HG03103 (cell line): Measurements from ENCODE around the gene INPP5A.
"Not testable (repeated sequence)": the region's sequence is repeated elsewhere in the genome, so short reads cannot be mapped to it uniquely, and the experiment has no call there.

Source experiments
- ATAC-seq: cut with Tn5 transposase; IDR thresholded peaks from one replicate; pipeline ENCODE4 v1.9.1; 2021; ENCODE audit warnings: low read depth; ENCODE audit not compliant: unreplicated experiment

Gene INPP5A

DNA sequence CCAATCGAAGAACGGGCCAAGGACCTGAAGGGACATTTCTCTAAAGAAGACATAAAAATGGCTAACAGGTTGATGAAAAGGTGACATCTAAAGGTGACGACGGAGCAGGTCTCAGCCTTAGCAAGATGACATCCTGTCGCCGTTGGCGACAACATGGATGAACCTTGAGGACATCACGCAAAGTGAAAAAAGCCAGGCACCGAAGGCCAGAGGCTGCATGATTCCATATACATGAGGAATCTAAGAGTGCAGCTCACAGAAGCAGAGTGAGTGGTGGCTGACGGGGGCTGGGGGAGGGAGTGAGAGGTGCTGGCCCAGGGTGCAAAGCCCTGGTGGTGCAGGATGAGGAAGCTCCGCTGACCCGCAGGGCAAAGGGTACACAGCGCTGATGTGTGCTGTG, 282.5 kb downstream of the INPP5A start:
- no peak for ATAC-seq

GRCh38 chr10:132825783-132826523, 288.4 kb downstream of the INPP5A start:
- ATAC-seq = not testable (repeated sequence)

DNA sequence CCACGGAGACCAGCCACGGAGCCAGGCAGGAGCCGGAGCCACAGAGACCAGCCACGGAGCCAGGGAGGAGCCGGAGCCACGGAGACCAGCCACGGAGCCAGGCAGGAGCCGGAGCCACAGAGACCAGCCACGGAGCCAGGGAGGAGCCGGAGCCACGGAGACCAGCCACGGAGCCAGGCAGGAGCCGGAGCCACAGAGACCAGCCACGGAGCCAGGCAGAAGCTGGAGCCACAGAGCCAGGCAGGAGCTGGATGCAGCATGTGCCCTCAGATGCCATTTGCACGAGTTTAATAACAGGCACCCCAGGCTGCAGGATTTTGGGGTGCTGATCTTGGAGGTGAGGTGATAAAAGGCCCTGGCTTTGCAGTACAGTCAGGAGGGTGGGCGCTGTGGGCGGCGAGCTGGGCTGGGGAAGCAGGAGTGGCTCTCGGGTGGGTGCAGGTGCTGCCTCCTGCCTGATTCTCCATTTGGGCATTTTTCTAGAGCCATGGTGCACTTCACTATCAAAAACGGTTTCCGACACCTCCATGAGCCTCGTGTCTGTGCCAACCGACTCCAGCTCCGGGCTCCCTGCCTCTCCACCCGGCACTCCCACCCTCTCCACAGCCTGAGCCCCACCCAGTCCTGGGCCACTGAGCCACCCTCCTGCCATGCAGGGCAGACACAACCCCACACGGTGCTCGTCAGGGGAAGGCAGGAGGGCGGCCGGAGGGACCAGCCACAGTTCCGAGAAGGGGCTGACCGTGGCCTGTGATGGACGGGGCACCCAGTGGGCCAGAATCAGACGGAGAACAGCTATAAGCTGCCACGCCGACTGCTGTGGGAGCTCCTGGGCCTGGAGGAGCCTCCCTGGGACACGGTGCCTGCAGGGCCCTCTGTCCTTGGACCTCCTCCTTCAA, 289.2 kb downstream of the INPP5A start:
- no peak for ATAC-seq

DNA sequence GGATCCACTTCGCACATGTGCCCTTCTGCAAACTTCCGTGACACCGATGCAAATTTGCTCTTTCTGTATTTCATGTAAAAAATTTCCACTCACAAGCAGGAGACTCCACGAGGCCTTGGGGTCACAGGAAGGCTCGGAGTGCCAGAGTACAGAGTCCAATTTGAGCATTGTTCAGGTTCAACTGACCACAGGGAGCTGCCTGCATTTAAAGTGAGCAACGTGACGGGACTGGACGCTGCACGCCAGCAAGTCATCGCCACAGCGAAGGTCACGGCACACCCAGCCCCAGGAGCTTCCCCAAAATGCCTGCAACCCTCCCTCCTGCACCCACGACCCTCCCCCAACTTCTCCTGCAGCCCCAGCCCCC, 289.8 kb downstream of the INPP5A start:
- no peak for ATAC-seq

DNA sequence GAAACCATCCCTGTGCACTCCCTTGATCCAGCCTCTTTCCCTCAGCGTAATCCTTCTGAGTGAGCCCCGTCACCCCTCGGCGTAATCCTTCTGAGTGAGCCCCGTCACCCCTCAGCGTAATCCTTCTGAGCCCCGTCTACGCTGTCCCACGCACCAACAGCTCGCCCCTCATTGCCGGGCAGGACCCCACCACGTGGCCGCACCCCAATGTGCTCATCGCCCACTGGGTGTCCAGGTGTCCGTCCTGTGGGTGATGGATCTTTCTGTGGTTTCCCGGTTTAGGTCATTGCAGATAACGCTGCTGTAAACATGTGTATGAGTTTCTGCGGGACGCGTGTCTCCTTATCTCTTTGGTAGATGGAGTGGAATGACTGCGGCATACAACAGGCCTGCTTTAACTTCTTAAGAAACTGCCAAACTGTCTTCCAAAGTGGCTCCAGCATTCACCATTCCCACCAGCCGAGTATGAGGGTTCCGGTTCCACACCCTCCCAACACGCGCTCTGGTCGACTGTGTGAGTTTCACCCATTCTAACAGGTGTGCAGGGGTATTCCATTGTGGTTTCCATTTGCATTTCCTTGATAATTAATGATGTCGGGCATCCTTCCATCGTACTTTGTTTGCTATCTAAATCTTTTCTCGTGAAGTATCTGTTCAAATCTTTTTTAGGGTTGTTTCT, 290.4 kb downstream of the INPP5A start:
- no peak for ATAC-seq

DNA sequence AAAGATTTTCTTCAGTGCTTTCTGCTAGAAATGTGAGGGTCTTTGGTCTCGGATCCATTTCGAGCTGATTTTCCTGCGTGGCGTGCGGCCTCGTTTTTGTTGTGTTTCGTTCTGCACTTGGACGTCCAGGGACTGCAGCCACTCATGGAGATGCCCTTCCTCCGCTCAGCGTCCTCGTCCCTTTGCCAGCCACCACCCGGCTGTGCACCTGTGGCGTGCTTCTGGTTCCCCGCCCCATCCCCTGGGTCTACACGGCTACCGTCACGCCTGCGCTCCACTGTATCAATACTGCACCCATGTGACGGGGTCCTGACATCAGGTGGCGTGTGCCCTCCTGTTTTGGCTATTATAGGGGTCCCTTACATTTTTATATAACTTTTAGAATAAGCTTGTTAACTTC, 291.1 kb downstream of the INPP5A start:
- ATAC-seq = no peak

GRCh38 chr10:132829403-132829802, 291.8 kb downstream of the INPP5A start:
- ATAC-seq = no peak

DNA sequence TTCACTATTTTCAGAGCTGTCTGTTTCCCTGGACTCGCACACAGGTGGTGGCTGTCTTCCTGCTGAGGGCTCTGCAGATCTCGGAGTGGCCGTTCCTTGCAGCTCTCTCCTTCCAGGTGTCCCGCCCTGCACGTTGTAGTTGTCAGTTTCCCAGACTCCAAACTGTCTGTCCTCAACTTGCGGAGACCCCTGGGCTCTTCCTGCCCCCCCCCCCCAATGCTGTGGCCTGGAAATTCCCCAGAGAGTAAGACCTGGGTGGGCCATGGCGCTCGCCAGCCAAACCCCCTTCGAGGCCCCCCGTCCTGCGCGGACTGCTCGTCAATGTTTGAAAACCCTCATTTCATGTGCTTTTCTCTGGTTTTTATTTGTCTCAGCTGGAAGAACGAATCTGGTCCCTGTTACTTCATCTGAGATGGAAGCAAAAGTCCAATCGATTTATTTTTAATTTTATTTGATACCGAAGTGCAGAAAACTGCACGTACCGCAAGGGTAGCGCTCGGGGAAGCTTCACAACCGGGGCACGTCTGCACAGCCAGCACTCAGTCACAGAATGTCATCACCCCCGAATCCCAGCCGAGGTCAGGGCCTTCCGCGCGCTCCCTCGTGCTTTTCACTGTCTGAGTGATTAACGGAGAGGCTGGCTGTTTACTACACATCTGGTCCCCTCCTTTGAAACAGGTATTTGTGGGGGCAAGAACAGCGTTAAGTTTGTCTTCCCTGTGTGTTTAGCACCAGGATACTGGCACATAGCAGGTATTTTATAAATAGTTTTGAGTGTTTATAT, 294.8 kb downstream of the INPP5A start:
- no peak for ATAC-seq
